Left lung (tissue), 10 donors: ENCODE data around the gene SPSB4. TPM values are rescaled to one million over a fixed set of nuclear protein-coding genes. Genes with fewer than 3 reads are reported as not detected.
"Not testable (repeated sequence)": the region's sequence is repeated elsewhere in the genome, so short reads cannot be mapped to it uniquely, and the experiment has no call there.

Experiments
- ATAC-seq: fragments of 200-7000 bp; cut with Tn5 transposase; one replicate; pipeline ENCODE4 v1.9.1; 2020; ENCODE audit warnings: moderate library complexity
- DNase-seq, 4 donors: peaks; one replicate each; pipeline ENCODE4 v3.0.0-alpha.2; 2013 to 2020
- H3K27ac ChIP-seq, 2 donors: fragments of 200-600 bp; sonication (generic) in 1 of 2; one replicate each; pipeline versions ENCODE4 v1.5.0 to v1.8.0; 2020 to 2021
- H3K27me3 ChIP-seq, 2 donors: fragments of 200-600 bp; sonication (generic) in 1 of 2; one replicate each; pipeline versions ENCODE4 v1.5.0 to v1.8.0; 2020 to 2021
- H3K36me3 ChIP-seq, 2 donors: fragments of 200-600 bp; sonication (generic) in 1 of 2; one replicate each; pipeline versions ENCODE4 v1.5.0 to v1.8.0; 2020 to 2021
- H3K4me1 ChIP-seq, 2 donors: fragments of 200-600 bp; one replicate each; pipeline ENCODE4 v1.8.0; 2021
- H3K4me3 ChIP-seq, 2 donors: fragments of 200-600 bp; sonication (generic) in 1 of 2; one replicate each; pipeline versions ENCODE4 v1.5.0 to v1.8.0; 2020 to 2021; ENCODE audit warnings: mild to moderate bottlenecking in 1 of 2
- H3K9me3 ChIP-seq, 2 donors: fragments of 200-600 bp; sonication (generic) in 1 of 2; one replicate each; pipeline versions ENCODE4 v1.5.0 to v1.8.0; 2020 to 2021
- intact Hi-C, 2 donors: fragments of 100-400 bp; cut with DNase I; formaldehyde crosslinking; loops; one replicate each; pipeline versions ENCODE4 v1.11.2 to v1.14.2; 2022
- polyA plus RNA-seq, 6 donors: library from polyadenylated mRNA; unstranded; fragments of 120-200 nt; gene quantifications; one replicate each; pipeline ENCODE4 v1.2.1, GENCODE V29; 2013; ENCODE audit not compliant: insufficient read length in 6 of 6
- total RNA-seq, 2 donors: library from RNA; stranded (reverse); fragmentation: NEBNext Ultra II Directional; extraction: Animal tissue kit (Norgen Biotek cat#: 25700); gene quantifications; one replicate each; pipeline ENCODE4 v1.2.1, GENCODE V29; 2021
- TF ChIP-seq, protein P1 (sequence below), 2 donors: fragments of 200-600 bp; sonication (generic) in 1 of 2; IDR thresholded peaks; one replicate each; pipeline versions ENCODE4 v1.5.0 to v1.8.0; 2021; ENCODE audit warnings: antibody characterized with exemption in 2 of 2
- donor health status: DM: no; HTN: yes; CAD: no.
- donor health status: DM: no; HTN: no; CAD: no.

SPSB4 gene
- total and polyA plus RNA-seq, 8 donors: 1.3 to 9.9 (median 6.2) TPM

DNA sequence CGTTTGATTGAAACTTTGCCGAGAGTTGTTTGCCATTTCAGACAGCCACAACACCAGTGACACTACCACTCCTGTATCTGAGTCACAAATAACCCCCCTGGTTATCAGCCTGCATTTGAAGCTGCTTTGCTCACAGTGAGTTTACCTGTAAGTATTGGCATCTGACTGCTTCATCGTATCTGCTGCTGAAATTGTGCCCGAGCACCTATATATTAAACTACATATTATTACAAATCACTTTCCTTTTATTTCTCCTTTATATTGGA, 39.2 kb upstream of the SPSB4 start:
- Histone ChIP-seq H3K4me1 (no peaks in the 10 kb centered on the region), H3K4me3 (no peak overlapping the region), H3K36me3 (no peaks in the 10 kb centered on the region), H3K27me3 (peaks cover 0 to 13% of the 10 kb centered on the region in 2 donors), H3K27ac (no peak overlapping the region), H3K9me3 (no peaks in the 10 kb centered on the region)
- DNase-seq (no peak), ATAC-seq (no peak)
- TF ChIP-seq, protein P1, sequence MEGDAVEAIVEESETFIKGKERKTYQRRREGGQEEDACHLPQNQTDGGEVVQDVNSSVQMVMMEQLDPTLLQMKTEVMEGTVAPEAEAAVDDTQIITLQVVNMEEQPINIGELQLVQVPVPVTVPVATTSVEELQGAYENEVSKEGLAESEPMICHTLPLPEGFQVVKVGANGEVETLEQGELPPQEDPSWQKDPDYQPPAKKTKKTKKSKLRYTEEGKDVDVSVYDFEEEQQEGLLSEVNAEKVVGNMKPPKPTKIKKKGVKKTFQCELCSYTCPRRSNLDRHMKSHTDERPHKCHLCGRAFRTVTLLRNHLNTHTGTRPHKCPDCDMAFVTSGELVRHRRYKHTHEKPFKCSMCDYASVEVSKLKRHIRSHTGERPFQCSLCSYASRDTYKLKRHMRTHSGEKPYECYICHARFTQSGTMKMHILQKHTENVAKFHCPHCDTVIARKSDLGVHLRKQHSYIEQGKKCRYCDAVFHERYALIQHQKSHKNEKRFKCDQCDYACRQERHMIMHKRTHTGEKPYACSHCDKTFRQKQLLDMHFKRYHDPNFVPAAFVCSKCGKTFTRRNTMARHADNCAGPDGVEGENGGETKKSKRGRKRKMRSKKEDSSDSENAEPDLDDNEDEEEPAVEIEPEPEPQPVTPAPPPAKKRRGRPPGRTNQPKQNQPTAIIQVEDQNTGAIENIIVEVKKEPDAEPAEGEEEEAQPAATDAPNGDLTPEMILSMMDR (IDR thresholded peaks at IDR 0.05): no peak
- intact Hi-C loops: loop anchor here in 1 of 2 donors (10.0 kb wide), 1 partner anchor 93 kb away; no protein-coding TSS in a partner anchor

DNA sequence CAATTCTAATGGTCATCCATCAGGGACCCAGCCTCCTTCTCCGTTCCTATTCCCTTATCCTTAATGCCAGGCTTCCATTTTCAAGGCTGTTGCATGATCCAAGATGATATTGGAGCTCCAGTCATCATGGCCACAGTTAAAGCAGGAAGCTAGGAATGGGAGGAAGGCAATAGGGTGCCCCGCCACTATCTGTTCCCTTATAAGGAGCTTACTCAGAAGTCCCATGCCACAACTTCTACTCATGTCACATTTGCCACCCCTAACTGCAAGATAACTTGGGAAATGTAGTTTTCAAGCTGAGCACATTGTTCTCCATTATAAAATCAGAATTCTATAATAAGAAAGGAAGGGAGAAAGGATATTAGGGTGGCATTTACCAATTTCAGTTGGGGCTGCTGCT, 38.6 kb upstream of the SPSB4 start:
- H3K27me3 ChIP-seq: peaks cover 0 to 13% of the 10 kb centered on the region in 2 donors
- DNase-seq: no peak
- H3K9me3 ChIP-seq: no peaks in the 10 kb centered on the region
- H3K36me3 ChIP-seq: no peaks in the 10 kb centered on the region
- TF ChIP-seq, protein P1 (IDR thresholded peaks at IDR 0.05): no peak
- no peaks in the 10 kb centered on the region for H3K4me1 ChIP-seq
- intact Hi-C loops: loop anchor here in 1 of 2 donors (10.0 kb wide), 1 partner anchor 92 kb away; no protein-coding TSS in a partner anchor
- H3K4me3 ChIP-seq: no peak overlapping the region
- H3K27ac ChIP-seq: no peak overlapping the region
- ATAC-seq: no peak

GRCh38 chr3:141015481-141015880, 35.7 kb upstream of the SPSB4 start:
- H3K36me3 ChIP-seq: no peaks in the 10 kb centered on the region
- no peaks in the 10 kb centered on the region for H3K9me3 ChIP-seq
- no peak for ATAC-seq
- H3K27ac ChIP-seq: no peak overlapping the region
- H3K27me3 ChIP-seq: peaks cover 0 to 3% of the 10 kb centered on the region in 2 donors
- TF ChIP-seq, protein P1 (IDR thresholded peaks at IDR 0.05): no peak
- DNase-seq: no peak
- no peak overlapping the region for H3K4me3 ChIP-seq
- intact Hi-C loops: loop anchor here in 1 of 2 donors (10.0 kb wide), 1 partner anchor 89 kb away; no protein-coding TSS in a partner anchor
- H3K4me1 ChIP-seq: no peaks in the 10 kb centered on the region

DNA sequence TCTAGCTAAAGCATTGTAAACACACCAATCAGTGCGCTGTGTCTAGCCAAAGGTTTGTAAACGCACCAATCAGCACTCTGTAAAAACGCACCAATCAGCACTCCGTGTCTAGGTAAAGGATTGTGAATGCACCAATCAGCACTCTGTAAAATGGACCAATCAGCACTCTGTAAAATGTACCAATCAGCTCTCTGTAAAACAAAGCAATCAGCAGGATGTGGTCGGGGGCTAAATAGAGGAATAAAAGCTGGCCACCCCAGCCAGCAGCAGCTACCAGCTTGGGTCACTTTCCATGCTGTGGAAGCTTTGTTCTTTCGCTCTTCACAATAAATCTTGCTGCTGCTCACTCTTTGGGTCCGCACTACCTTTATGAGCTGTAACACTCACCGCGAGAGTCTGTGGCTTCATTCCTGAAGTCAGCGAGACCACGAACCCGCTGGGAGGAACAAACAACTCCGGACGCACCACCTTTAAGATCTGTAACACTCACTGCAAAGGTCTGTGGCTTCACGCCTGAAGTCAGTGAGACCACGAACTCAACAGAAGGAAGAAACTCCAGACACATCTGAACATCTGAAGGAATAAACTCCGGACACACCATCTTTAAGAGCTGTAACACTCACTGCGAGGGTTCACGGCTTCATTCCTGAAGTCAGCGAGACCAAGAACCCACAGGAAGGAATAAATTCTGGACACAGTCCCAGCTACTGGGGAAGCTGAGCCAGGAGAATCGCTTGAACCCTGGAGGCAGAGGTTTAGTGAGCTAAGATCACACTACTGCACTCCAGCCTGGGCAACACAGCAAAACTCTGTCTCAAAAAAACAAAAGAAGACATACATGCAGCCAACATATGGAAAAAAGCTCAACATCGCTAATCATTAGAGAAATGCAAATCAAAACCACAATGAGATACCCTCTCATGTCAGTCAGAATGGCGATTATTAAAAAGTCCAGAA, 33.5 kb upstream of the SPSB4 start:
- H3K27ac ChIP-seq, H3K27me3 ChIP-seq, H3K4me1 ChIP-seq, H3K4me3 ChIP-seq, H3K36me3 ChIP-seq, DNase-seq, H3K9me3 ChIP-seq, ATAC-seq: not testable (repeated sequence)
- intact Hi-C loops: loop anchor here in 1 of 2 donors (10.0 kb wide), 1 partner anchor 87 kb away; no protein-coding TSS in a partner anchor

DNA sequence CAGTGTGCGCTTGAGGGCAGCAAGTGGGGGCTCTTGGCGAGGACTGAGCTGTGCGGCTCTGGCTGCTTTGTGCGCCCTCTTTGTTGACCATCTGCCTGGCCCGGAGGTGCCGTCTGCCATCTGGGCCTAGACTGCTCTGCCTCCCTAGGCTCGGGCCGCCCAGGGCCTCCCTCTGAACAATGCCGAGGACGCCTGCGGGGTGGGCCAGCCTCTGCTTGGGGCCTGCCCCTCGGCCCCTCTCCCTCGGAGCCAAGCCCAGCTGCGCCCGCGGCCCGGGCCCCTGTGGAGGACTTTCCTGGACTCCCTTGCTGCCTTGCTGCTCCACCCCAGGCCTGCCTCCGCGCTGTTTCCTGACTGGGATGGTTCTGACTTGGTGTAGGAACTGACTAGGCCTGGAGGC, 31.9 kb upstream of the SPSB4 start:
- no peak overlapping the region for H3K27ac ChIP-seq
- no peaks in the 10 kb centered on the region for H3K4me1 ChIP-seq
- H3K36me3 ChIP-seq: no peaks in the 10 kb centered on the region
- H3K27me3 ChIP-seq: no peaks in the 10 kb centered on the region
- H3K9me3 ChIP-seq: no peaks in the 10 kb centered on the region
- intact Hi-C loops: loop anchor here in 1 of 2 donors (10.0 kb wide), 1 partner anchor 86 kb away; no protein-coding TSS in a partner anchor
- DNase-seq (peak in 1 of 4 donors; percentile 81), ATAC-seq (no peak)
- no peak overlapping the region for H3K4me3 ChIP-seq
- TF ChIP-seq, protein P1 (IDR thresholded peaks at IDR 0.05): no peak
